GM18858 (cell line): ENCODE results near the gene CD6.

Experiments used
- ATAC-seq: cut with Tn5 transposase; IDR thresholded peaks from one replicate; pipeline ENCODE4 v1.9.1; 2021; ENCODE audit not compliant: unreplicated experiment

Gene CD6, protein sequence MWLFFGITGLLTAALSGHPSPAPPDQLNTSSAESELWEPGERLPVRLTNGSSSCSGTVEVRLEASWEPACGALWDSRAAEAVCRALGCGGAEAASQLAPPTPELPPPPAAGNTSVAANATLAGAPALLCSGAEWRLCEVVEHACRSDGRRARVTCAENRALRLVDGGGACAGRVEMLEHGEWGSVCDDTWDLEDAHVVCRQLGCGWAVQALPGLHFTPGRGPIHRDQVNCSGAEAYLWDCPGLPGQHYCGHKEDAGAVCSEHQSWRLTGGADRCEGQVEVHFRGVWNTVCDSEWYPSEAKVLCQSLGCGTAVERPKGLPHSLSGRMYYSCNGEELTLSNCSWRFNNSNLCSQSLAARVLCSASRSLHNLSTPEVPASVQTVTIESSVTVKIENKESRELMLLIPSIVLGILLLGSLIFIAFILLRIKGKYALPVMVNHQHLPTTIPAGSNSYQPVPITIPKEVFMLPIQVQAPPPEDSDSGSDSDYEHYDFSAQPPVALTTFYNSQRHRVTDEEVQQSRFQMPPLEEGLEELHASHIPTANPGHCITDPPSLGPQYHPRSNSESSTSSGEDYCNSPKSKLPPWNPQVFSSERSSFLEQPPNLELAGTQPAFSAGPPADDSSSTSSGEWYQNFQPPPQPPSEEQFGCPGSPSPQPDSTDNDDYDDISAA

DNA sequence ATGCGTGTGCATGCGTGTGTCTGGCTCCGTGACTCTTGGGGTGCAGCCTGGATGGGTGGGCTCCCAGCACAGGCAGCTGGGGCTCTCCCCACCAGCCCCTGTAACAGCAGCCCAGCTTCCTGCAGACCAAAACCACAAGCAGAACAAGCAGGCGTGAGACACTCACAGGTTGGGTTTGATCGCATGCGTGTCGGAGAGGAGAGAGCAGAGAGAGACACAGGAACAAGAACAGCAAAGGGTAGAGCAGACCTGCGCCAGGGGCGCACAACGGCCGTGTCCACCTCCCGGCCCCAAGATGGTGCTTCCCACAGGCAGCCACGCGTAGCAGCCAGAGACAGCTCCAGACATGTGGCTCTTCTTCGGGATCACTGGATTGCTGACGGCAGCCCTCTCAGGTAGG is at the start of gene CD6:
CD6 (plus strand) TSS at position 161 of the 400 bp plus-strand sequence; CDS start at position 347, 186 bp downstream.
- ATAC-seq, result no peak

GRCh38 chr11:60921777-60922335 is 49.6 kb upstream of the CD6 start:
- ATAC-seq, result no peak

DNA sequence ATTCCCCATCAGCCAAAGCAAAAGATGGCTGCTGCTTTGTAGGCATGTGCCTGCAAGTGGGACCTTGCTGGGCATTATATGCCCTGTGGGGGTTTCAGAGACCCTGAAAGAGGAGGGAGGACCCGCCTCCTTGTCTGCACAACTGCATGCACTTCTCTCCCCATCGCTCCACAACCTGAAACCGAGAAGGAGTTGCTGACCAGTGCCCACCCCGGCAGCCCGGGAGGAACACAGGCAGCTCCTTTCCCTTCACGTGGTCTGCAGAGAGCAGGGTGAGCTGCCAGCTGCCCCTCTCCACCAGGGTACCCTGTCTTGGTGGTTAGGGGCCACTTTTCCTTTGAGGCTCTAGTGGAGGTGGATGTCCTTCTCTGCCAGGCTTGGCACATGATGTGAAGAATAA is 48.6 kb upstream of the CD6 start:
- ATAC-seq, result no peak

DNA sequence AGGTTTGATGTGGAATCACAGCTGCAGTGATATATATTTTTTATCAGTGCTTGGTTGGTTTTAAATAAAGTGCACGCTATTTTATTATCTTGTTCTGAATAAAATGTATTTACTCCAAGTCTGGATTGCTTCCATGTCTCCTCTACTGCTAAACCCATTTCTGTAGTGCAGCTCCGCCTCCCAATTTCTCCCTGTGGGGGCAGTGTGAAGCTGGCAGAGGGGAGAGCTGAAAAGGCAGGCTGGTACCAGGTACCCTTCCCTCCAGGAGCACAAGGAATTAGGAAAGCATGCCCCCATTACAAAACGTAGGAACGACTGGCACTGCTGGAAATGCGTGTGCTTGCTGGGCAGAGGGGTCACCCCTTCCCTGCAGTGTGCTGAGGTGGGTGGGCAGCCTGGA is 48.2 kb upstream of the CD6 start:
- no peak for ATAC-seq

- no peak for ATAC-seq
These were observed 47.7 kb upstream of the CD6 start for GRCh38 chr11:60923800-60924109.

GRCh38 chr11:60924110-60924905 is 47.2 kb upstream of the CD6 start, which contains the start of gene TMEM132A:
Gene TMEM132A, plus strand, starts transcription at chr11:60924460. Its CDS starts 174 bp downstream, at chr11:60924634.
- no peak for ATAC-seq

- ATAC-seq, result no peak
These were observed 46.3 kb upstream of the CD6 start for GRCh38 chr11:60924906-60925853.

- ATAC-seq, result no peak
These were observed 45.6 kb upstream of the CD6 start for GRCh38 chr11:60925868-60926267.

GRCh38 chr11:60926500-60926899 is 45.0 kb upstream of the CD6 start:
- no peak for ATAC-seq

DNA sequence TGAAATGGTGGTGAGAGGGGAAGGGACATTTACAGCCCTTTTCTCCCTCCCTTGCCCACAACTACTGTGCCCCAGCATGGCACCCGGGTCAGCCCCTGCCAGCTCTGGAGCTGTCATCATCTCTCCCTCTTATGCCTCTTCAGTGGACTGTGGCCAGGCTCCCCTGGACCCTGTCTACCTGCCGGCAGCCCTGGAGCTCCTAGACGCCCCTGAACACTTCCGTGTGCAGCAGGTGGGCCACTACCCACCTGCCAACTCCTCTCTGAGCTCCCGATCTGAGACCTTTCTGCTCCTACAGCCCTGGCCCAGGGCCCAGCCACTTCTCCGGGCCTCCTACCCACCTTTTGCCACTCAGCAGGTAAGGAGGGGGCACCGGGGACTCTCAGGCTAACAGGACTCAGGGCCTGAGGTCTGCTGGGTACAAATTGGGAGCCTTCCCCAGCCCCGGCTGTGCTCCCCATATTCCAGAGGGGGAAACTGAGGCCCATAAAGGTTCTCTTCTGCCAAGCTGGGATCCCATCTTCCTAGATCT is 44.4 kb upstream of the CD6 start:
- no peak for ATAC-seq

- ATAC-seq, result no peak
These were observed 43.9 kb upstream of the CD6 start for GRCh38 chr11:60927600-60927999.

DNA sequence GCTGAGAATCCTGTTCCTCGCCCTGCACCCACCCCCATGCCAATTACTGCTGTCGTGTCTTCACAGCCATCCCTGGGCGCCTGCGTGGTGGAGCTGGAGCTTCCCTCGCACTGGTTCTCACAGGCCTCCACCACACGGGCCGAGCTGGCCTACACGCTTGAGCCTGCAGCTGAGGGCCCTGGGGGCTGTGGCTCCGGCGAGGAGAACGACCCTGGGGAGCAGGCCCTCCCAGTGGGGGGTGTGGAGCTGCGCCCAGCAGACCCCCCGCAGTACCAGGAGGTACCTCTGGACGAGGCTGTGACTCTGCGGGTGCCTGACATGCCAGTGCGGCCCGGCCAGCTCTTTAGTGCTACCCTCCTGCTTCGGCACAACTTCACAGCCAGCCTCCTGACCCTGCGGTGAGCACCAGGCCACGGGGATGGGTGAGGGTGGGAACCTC is 42.9 kb upstream of the CD6 start:
- ATAC-seq, result no peak

DNA sequence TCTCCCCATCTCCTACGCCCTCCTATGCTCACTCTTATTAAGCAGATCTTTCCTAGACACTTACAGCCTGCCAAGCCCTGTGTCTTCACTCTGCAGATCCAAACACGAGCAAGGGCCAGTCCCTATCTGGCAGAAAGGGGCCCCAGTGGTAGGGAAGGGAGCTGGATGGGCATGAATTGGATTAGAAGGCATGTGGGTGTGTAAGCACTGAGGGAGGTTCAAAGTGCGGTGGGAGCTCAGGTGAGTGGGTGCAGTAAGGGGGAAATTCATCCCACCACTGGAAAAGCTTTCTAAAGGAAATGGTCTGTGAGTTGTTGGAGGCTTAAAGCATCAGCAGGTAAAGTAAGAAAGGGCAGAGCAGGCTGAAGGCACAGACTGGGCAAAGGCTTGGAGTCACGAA is 41.7 kb upstream of the CD6 start:
- no peak for ATAC-seq

DNA sequence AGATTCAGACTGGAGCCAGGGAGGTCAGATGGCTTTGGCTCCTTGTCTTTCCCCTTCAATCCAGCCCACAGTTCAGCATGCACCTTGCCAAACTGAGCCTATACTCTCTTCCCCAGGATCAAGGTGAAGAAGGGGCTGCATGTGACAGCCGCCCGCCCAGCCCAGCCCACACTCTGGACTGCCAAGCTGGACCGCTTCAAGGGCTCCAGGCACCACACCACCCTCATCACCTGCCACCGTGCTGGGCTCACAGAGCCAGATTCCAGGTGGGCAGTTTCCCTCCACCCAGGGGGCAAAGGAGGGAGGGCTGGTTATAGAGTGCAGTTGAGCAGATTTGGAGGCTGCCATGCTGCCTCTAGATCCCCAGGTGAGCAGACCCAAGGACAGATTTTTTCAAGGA is 41.1 kb upstream of the CD6 start:
- no peak for ATAC-seq

DNA sequence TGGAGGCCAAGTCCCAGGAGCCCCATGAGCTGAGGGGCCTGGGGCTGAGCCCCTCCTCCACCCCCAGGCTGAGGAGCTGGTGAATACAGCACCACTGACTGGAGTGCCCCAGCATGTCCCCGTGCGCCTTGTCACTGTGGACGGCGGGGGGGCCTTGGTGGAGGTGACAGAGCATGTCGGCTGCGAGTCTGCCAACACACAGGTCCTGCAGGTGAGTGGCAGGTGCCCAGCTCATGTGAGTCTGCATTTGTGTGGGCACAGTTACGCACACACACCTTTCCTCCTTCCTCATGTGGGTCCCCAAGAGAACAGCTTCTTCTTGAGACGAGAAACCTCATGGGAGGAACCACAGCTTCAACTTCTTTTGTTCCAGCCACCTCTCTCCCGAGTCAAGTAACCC is 39.6 kb upstream of the CD6 start:
- ATAC-seq, result no peak

GRCh38 chr11:60932605-60933356 is 38.7 kb upstream of the CD6 start:
- no peak for ATAC-seq

- ATAC-seq, result no peak
These were observed 37.9 kb upstream of the CD6 start for GRCh38 chr11:60933416-60934123.

DNA sequence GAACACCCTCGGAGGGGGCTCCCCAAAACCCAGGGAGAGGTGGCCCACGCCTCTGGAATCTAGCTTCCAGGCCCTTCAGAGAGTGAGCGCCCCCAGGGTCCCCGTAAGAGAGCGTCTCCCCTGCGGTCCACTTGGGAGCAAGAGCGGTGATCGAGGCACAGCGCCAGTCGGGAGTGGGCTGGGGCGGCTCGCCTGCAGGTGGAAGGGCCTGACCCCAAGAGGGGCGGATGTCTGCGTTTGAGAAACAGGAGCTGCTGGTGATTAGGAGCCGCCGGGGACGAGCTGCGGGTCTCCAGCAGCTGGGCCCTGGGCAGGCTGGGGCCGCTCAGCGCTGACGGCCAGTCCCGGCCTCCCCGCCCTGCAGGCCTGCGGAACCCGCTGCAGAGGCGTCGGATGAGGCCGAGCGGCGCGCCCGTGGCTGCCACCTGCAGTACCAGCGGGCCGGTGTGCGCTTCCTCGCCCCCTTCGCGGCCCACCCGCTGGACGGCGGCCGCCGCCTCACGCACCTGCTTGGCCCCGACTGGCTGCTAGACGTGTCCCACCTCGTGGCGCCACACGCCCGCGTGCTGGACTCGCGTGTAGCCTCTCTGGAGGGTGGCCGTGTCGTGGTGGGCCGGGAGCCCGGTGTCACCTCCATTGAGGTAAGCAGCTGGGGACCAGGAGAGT is 37.2 kb upstream of the CD6 start:
- no peak for ATAC-seq
